Measurements from ENCODE around the gene IL16.

The IL16 gene

GRCh38 chr15:81331600-81331999 lies 134.9 kb downstream of the IL16 start:
- no peak for TF ChIP-seq CTCF (conservative IDR thresholded peaks at IDR 0.05; ENCODE audit: control insufficient read depth, insufficient read depth, low read depth, low read length)
- no peak for DNase-seq (ENCODE audit: low read depth)
- no peak overlapping the region for H3K4me3 ChIP-seq (ENCODE audit: control insufficient read depth, low read depth, low read length)

- no peak for DNase-seq (ENCODE audit: low read depth)
- no peak overlapping the region for H3K4me3 ChIP-seq (ENCODE audit: control insufficient read depth, low read depth, low read length)
- no peak for TF ChIP-seq CTCF (conservative IDR thresholded peaks at IDR 0.05; ENCODE audit: control insufficient read depth, insufficient read depth, low read depth, low read length)
Observed at GRCh38 chr15:81332326-81332725, 135.6 kb downstream of the IL16 start.

GRCh38 chr15:81333363-81333762 lies 136.7 kb downstream of the IL16 start:
- TF ChIP-seq CTCF (conservative IDR thresholded peaks at IDR 0.05; ENCODE audit: control insufficient read depth, insufficient read depth, low read depth, low read length): no peak
- no peak for DNase-seq (ENCODE audit: low read depth)
- no peak overlapping the region for H3K4me3 ChIP-seq (ENCODE audit: control insufficient read depth, low read depth, low read length)

GRCh38 chr15:81334768-81335435 lies 138.2 kb downstream of the IL16 start:
- no peak for TF ChIP-seq CTCF (conservative IDR thresholded peaks at IDR 0.05; ENCODE audit: control insufficient read depth, insufficient read depth, low read depth, low read length)
- no peak for DNase-seq (ENCODE audit: low read depth)
- no peak overlapping the region for H3K4me3 ChIP-seq (ENCODE audit: control insufficient read depth, low read depth, low read length)

- no peak for DNase-seq (ENCODE audit: low read depth)
- TF ChIP-seq CTCF (conservative IDR thresholded peaks at IDR 0.05; ENCODE audit: control insufficient read depth, insufficient read depth, low read depth, low read length): no peak
- H3K4me3 ChIP-seq (ENCODE audit: control insufficient read depth, low read depth, low read length): no peak overlapping the region
Observed at GRCh38 chr15:81335631-81336030, 139.0 kb downstream of the IL16 start.

- H3K4me3 ChIP-seq (ENCODE audit: control insufficient read depth, low read depth, low read length): no peak overlapping the region
- peak; percentile 69 for TF ChIP-seq CTCF (conservative IDR thresholded peaks at IDR 0.05; ENCODE audit: control insufficient read depth, insufficient read depth, low read depth, low read length)
- peak; percentile 54 for DNase-seq (ENCODE audit: low read depth)
Observed at GRCh38 chr15:81336568-81336967, 139.9 kb downstream of the IL16 start.

- no peak for TF ChIP-seq CTCF (conservative IDR thresholded peaks at IDR 0.05; ENCODE audit: control insufficient read depth, insufficient read depth, low read depth, low read length)
- no peak for DNase-seq (ENCODE audit: low read depth)
- no peak overlapping the region for H3K4me3 ChIP-seq (ENCODE audit: control insufficient read depth, low read depth, low read length)
Observed at GRCh38 chr15:81337241-81337640, 140.6 kb downstream of the IL16 start.

All from fibroblast of mammary gland (primary cell).